ENCODE measurements around the gene RBM23. TPM values are rescaled to one million over a fixed set of nuclear protein-coding genes. Genes with fewer than 3 reads are reported as not detected.

The RBM23 gene
- total RNA-seq, 1 donor from 2014 or later = 50.2 TPM

GRCh38 chr14:22885975-22886374, 33.0 kb downstream of the RBM23 start:
- DNase-seq = no peak

DNA sequence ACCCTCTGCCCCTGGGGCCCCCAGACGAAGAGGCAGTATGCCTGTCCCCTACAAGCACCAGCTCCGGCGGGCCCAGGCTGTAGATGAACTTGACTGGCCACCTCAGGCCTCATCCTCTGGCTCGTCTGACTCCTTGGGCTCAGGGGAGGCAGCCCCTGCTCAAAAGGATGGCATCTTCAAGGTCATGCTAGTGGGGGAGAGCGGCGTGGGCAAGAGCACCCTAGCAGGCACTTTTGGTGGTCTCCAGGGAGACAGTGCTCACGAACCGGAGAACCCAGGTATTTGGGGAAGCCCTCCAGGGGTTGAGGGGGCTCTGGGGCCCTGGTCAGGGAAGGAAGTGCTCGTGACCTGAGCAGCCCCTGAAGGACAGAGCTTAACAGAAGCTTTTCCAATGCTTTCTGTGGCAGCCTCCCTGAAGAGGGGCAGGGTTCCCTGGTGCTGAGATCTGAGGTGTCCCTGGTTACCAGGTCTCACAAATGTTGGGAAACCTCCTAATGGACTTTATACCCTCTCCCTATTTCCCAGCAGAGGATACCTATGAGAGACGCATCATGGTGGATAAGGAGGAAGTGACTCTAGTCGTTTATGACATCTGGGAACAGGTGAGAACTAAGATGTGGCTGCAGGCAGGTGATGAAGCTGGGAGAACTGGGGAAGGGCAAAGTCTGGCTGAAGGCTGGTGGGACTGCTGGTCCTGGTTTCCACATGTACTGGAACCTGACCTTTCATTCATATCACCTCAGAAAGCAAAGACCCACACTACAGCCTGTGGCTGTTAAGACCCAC, 34.0 kb downstream of the RBM23 start:
- DNase-seq = no peak

DNA sequence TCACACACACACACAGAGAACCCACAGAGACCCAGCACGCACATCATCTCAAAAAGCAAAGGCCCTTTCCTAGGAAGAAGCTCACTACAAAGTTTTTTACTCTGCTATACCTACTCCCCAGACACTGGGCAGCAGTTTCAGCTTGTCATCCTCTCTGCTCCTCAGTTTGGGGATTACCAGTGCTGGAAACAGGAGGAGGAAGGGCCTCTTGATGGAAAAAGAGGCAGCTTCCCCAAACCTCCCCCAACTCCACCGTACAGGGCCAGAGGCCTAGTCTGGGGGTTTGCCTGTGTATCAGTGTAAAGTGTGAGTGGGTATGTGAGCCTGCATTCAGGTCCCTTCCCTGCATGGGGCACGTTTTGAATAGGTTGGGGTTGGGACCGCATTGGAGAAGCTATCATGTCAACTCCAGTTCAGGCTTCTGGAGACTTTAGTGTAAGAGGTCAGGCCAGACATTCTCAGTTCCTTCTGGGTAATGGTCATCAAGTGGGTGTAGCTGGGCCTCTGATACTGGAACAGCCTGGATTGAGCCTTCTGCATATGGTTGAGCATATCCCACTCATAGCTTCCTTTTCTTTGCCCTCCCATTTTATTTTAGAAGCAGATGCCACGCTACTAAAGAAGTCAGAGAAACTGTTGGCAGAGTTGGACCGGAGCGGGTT, 34.7 kb downstream of the RBM23 start:
- DNase-seq = no peak

DNA sequence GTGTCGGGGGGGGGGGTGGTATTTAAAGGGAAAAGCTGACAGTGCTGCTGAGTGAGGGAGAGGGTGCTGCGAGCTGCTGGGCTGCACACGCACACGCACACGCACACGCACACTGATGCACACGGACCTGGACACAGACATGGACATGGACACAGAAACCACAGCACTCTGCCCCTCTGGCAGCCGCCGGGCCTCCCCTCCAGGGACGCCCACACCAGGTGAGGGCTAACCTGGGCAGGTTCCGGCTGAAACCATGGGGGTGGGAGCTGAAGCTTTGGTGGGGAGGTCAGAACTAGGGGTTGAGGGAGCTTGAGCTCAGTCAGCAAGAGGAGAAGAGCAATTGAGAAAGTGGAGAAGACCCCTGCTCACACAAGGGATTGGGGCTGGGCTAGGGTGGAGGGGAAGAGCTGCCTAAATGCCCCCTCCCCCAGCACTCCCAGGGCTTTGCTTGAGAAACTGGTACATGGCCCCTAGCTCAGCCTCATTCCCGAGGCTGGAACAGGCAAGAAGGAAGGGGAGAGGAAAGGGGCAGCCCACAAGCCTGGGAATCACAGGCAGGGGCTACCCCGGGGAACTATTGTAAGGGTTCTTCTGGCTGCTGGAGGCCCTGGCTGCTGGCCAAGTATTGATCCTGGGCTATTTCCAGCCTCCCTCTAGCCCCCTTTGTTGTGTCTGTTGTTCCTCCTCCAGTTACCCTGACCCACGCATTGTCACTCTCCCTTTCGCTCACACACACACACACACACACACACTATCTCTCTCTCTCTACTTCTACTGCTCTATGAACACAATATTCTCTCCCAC, 35.6 kb downstream of the RBM23 start, which contains the start of gene REM2:
REM2 (plus strand) TSS at position 50 of the 804 bp plus-strand sequence; CDS start at position 116, 66 bp downstream.
- no peak for DNase-seq

GRCh38 chr14:22882529-22883172, 36.3 kb downstream of the RBM23 start:
- DNase-seq = peak; percentile 21

GRCh38 chr14:22882064-22882463, 36.9 kb downstream of the RBM23 start:
- no peak for DNase-seq

GRCh38 chr14:22878271-22879246, 40.4 kb downstream of the RBM23 start:
- DNase-seq = no peak

DNA sequence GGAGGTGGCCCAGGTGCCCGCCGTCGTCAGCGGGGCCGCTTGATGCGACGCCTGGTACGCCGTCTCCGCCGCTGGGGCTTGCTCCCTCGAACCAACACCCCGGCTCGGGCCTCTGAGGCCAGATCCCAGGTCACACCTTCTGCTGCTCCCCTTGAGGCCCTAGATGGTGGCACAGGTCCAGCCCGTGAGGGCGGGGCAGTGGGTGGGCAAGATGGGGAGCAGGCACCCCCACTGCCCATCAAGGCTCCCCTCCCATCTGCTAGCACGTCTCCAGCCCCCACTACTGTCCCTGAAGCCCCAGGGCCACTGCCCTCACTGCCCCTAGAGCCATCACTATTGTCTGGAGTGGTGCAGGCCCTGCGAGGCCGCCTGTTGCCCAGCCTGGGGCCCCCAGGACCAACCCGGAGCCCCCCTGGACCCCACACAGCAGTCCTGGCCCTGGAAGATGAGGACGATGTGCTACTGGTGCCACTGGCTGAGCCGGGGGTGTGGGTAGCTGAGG, 41.9 kb downstream of the RBM23 start:
- DNase-seq = no peak

DNA sequence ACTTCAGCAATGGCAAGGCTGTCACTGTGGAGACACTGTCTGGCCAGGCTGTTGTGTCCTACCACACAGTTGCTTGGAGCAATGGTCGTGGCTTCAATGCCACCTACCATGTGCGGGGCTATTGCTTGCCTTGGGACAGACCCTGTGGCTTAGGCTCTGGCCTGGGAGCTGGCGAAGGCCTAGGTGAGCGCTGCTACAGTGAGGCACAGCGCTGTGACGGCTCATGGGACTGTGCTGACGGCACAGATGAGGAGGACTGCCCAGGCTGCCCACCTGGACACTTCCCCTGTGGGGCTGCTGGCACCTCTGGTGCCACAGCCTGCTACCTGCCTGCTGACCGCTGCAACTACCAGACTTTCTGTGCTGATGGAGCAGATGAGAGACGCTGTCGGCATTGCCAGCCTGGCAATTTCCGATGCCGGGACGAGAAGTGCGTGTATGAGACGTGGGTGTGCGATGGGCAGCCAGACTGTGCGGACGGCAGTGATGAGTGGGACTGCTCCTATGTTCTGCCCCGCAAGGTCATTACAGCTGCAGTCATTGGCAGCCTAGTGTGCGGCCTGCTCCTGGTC, 43.1 kb downstream of the RBM23 start:
- no peak for DNase-seq

GRCh38 chr14:22875003-22875747, 43.8 kb downstream of the RBM23 start:
- DNase-seq = no peak

GRCh38 chr14:22872833-22873520, 46.0 kb downstream of the RBM23 start:
- no peak for DNase-seq

DNA sequence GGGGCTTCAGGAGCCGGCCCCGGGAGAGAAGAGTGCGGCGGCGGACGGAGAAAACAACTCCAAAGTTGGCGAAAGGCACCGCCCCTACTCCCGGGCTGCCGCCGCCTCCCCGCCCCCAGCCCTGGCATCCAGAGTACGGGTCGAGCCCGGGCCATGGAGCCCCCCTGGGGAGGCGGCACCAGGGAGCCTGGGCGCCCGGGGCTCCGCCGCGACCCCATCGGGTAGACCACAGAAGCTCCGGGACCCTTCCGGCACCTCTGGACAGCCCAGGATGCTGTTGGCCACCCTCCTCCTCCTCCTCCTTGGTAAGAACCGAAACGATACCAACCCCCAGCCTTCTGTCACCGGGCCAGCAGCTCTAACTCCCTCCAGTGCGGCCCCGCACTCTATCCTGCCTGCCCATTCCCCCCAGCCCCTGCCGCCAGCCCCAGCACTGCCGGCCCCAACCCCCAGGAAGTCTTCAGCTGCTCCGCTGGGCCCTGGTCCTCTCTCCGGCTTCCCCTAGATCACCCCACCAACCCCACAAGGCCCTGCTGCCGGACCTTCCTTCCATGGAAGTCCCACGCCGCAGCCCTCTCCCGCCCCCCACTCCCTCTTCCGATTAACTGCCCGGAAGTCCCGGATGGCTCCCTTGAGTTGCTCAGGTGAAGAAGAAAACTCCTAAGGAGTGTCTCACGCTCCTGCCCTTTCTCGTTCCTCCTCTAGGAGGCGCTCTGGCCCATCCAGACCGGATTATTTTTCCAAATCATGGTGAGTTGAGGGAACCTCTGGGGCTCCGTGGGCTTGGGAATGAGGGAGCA, 46.7 kb downstream of the RBM23 start:
- DNase-seq = peak; percentile 73

GRCh38 chr14:22871224-22872032, 47.5 kb downstream of the RBM23 start, which contains the start of gene LRP10:
Gene LRP10, plus strand, starts transcription at chr14:22871740. Its CDS starts 564 bp downstream, at chr14:22872304.
- peak; percentile 91 for DNase-seq

DNA sequence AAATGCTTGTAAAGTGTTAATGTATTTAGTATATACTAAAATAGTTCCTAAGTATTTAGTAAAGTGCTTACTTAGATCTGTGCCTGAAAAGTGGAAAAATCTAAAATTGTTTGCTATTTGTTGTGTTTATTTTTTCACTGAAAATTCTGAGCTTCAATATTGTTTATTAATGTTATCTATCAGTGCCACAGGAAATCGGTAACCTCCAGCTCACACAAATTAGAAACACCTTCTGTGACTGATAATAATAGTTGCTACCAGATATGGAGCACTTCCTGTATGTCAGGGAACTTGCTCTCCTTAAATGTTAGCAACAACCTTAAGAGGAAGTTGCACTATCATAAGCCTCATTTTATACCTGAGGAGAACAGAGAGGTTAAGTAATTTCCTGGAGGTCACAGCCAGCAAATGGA, 48.1 kb downstream of the RBM23 start:
- no peak for DNase-seq

GRCh38 chr14:22866874-22867273, 52.1 kb downstream of the RBM23 start:
- DNase-seq = no peak

DNA sequence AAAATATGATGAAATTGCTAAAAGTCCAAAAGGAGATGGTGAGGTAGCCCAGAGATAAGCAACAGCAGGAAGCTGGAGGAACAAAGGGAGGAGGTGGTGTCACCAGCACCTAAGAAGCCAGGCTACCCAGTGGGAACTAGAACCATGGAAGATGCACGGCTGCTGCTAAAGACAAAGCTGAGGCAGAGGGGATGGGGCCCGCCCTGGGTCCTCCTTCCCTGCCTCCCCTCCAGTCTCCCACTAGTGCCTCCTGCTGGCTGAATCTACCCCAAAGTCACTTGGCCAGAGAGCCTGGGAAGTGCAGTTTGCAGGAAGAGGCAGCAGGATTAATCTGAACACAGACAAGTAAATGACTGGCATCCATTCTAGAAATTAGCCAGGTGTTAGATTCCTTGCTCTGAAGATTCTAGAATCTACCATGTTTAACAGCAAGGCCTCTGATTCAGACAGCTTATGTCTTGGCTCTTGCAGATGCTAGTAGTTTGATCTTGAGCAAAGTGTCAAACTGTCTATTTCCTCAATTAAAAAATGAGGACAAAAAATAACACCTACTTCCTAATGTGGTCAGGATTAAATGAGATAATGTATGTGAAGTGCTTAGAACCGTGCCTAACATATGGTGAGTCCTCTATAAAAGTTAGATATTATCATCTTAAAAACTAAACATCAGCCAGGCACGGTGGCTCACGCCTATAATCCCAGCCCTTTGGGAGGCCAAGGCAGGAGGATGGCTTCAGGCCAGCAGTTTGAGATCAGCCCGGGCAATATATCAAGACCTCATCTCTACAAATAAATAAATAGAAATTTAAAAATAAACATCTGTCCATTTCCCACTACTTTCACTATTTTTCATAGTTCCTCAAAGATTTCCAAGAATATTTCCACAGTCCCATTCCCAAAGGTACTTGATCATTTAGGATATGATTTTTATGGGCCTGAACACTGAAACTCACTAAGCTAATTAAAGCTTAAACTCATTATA, 53.2 kb downstream of the RBM23 start:
- DNase-seq = no peak

All from skin of body (tissue), 2 donors.